A549 treated with AZD9567 at 1 μM for 4 hours (cell line): ENCODE data around the gene EIF1AD. TPM values are rescaled to one million over a fixed set of nuclear protein-coding genes. Genes with fewer than 3 reads are reported as not detected.

Experiments used
- total RNA-seq: library from RNA; stranded (reverse); fragments of 200-300 nt; extraction: Qiagen RNA extraction; gene quantifications from 5 replicates; pipeline ENCODE4 v1.2.3, GENCODE V29; 2022; ENCODE audit not compliant: insufficient read depth

Gene EIF1AD, protein sequence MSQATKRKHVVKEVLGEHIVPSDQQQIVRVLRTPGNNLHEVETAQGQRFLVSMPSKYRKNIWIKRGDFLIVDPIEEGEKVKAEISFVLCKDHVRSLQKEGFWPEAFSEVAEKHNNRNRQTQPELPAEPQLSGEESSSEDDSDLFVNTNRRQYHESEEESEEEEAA
- 38.4 to 48.6 TPM (median 42.4 TPM) in 5 replicates for total RNA-seq

DNA sequence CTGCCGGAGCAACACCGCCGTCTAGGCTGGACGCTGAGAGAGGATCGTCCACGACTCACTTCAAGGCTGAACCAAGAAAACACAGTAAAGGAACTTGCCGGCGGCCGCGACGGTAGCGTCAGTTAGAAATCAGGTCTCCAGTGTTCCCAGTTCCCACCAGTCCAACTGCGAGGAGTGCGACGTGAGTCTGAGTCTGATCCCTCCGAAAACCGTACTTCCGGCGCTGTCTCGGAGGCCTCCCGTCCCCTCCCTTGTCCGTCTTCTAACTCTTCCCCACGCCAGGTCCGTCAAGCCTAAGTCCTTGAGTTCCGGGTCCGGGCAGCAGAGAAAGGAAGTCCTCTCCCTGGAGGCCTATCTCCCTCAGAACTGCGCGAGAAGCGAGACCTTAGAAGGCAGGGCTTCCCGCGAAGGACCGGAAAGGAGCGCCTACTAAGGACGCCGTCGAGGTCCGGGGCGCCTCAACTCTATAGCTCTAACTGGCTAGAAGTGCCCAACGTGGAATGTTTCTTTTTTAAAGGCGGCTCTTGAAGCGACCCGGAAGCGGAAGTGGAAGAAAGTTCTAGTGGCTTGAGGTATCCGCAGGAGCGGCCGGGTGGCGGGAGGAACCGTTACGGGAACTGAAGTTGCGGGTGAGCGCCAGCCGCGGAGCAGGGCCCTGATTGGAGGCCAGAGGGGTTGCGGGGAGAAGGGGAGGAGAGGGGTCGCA lies at the start of gene EIF1AD, which contains the start of gene BANF1:
TSS of gene EIF1AD (minus strand) at position 216 of the 706 bp plus-strand sequence. CDS start 1,768 bp downstream, outside the sequence.
TSS of gene BANF1 (plus strand) at position 562 of the 706 bp plus-strand sequence. CDS start 748 bp downstream, outside the sequence.

DNA sequence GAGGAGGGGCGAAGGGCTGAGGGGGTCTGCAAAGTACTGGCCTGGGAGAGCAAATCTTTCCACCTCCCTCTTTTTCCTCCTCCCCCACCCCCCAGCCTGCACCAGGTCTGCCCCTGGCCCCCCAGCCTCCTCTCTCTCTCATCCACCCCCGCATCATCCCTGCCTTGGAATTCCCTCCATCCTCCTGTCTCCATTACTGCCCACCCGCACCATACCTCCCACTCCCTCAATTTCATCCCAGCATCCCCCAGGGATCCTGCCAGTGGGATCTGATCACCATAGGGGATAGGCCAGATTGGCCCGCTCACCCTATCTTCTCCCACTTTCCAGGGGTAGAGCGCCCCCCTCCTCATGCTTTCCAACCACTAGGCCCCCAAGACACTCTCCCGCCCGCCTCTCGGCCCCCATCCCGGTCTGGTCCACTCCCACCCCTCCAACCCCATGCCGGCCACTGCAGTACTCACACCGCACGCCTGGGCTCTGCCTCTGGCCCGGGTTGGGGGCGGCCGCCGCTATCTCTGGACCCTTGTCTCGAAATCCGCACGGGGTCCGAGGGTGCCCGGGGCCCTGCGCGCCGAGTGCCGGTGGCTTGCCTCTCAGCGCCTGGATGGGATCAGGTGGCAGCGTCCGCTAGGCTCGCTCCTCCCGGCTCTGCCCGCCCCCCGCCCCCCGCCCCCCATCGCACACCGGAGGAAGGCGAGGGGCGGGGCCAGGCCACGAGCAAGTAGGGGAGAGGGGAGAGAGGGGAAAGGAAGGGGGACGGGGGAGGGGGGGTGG lies 46.8 kb upstream of the EIF1AD start, which contains the start of gene GAL3ST3:
TSS of gene GAL3ST3 (minus strand) at position 615 of the 777 bp plus-strand sequence. CDS start 3,746 bp downstream, outside the sequence.

DNA sequence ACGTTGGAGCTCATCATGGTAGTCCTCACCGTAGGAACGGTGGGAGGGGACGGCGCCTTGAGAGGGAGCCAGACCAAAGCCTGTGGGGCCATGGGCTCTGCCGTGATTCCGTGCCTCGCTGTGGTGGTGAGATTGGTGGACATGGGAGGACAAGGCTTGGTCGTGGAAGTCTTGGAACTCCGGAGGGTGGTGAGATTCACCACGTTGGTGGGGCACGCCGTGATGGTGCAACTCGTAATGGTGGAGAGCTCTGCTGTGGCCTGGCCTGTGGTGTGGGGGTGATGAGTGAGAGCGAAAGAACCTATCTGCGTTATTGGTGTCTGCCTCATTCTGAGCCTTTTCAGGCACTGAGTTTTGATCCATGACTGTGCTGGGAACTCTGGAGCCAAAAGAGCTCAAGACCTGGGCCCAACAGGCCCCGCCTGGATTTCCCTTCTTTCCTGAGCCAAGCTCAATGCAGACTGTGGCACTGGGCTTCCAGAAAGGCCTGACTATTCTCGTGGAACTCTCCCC lies 24.1 kb upstream of the EIF1AD start, which contains the start of gene CATSPER1:
TSS of gene CATSPER1 (minus strand) at position 463 of the 513 bp plus-strand sequence. CDS start at position 363, 100 bp downstream.

DNA sequence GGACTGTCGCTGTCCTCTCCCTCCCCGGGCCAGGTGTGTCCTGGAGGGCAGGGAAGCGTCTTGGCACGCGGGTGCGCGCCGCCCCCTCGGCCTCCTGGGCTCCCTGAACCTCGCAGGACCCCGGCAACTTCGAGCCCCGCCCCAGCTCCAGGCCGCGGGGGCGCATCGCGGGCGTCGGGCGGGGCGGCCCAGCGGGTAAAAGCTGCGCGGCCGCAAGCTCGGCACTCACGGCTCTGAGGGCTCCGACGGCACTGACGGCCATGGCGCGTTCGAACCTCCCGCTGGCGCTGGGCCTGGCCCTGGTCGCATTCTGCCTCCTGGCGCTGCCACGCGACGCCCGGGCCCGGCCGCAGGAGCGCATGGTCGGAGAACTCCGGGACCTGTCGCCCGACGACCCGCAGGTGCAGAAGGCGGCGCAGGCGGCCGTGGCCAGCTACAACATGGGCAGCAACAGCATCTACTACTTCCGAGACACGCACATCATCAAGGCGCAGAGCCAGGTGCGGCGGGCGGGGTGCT lies 9.9 kb upstream of the EIF1AD start, which contains the start of gene CST6:
TSS of gene CST6 (plus strand) at position 224 of the 519 bp plus-strand sequence. CDS start at position 261, 37 bp downstream.

DNA sequence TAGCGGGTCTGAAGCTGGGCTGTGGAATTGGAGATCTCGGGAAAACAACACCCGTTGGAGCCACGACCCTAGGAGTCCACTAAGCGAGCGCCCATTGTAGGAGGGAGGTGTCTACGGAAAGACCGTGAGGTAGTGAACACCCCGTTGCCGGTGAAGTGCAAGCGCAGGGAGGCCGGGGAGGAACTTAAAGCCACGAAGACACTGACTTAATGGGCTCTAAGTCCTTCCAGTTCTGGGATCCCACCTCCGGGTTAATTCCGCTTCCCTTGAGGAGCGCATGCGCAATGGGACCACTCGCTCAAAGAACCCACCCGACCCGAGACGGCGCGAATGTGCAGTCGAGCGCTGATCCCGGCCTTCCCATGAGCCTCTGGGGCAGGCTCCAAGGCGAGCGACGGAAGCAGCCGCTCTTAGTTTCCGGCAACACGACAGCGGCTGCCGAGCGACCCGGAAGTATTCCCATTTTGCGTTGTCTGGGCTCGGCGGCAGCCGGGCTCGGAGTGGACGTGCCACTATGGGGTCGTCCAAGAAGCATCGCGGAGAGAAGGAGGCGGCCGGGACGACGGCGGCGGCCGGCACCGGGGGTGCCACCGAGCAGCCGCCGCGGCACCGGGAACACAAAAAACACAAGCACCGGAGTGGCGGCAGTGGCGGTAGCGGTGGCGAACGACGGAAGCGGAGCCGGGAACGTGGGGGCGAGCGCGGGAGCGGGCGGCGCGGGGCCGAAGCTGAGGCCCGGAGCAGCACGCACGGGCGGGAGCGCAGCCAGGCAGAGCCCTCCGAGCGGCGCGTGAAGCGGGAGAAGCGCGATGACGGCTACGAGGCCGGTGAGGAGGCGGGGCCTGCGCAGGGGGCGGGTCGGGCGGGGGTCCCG lies 40.5 kb downstream of the EIF1AD start, which contains the start of gene SART1:
TSS of gene SART1 (plus strand) at position 468 of the 874 bp plus-strand sequence. CDS start at position 515, 47 bp downstream.

Other genes with a start within 250 kb of the EIF1AD start
- gene AP5B1, start 221.2 kb downstream of the EIF1AD start, total RNA-seq, result 6.6 to 12.9 TPM (median 11.5 TPM) in 5 replicates
- 0.05 to 0.09 TPM (median 0.09 TPM) in 4 of 5 replicates, not detected in the other for gene OVOL1, start 215.1 kb downstream of the EIF1AD start, total RNA-seq
- gene SNX32, start 168.2 kb downstream of the EIF1AD start, total RNA-seq, result 0.08 to 0.10 TPM (median 0.10 TPM) in 3 of 5 replicates, not detected in the others
- gene CFL1, start 144.0 kb downstream of the EIF1AD start, total RNA-seq, result 2,195 to 2,429 TPM (median 2,317 TPM) in 5 replicates
- 18.2 to 33.2 TPM (median 29.7 TPM) in 5 replicates for gene MUS81, start 141.7 kb downstream of the EIF1AD start, total RNA-seq
- 0.54 to 1.7 TPM (median 1.3 TPM) in 4 of 5 replicates, not detected in the other for gene EFEMP2, start 129.4 kb downstream of the EIF1AD start, total RNA-seq
- gene CTSW, start 122.3 kb downstream of the EIF1AD start, total RNA-seq, result 0.09 TPM in 3 of 5 replicates, not detected in the others
- gene FIBP, start 113.7 kb downstream of the EIF1AD start, total RNA-seq, result 84.8 to 112 TPM (median 86.9 TPM) in 5 replicates
- gene CCDC85B, start 111.5 kb downstream of the EIF1AD start, total RNA-seq, result 28.3 to 53.4 TPM (median 46.1 TPM) in 5 replicates
- gene FOSL1, start 101.8 kb downstream of the EIF1AD start, total RNA-seq, result 119 to 205 TPM (median 139 TPM) in 5 replicates
- 34.9 to 51.5 TPM (median 45.0 TPM) in 5 replicates for gene C11orf68, start 83.1 kb downstream of the EIF1AD start, total RNA-seq
- 129 to 249 TPM (median 206 TPM) in 5 replicates for gene DRAP1, start 82.7 kb downstream of the EIF1AD start, total RNA-seq
- gene TSGA10IP, start 56.7 kb downstream of the EIF1AD start, total RNA-seq, result 0.25 TPM in 1 of 5 replicates, not detected in the others
- 45.1 to 62.7 TPM (median 60.4 TPM) in 5 replicates for gene SART1, start 40.4 kb downstream of the EIF1AD start, total RNA-seq
- 271 to 480 TPM (median 473 TPM) in 5 replicates for gene BANF1, start 346 bp upstream of the EIF1AD start, total RNA-seq
- not detected in 5 replicates for gene CST6, start 9.9 kb upstream of the EIF1AD start, total RNA-seq
- gene CATSPER1, start 24.3 kb upstream of the EIF1AD start, total RNA-seq, result 0.71 to 1.2 TPM (median 1.1 TPM) in 4 of 5 replicates, not detected in the other
- gene GAL3ST3, start 47.0 kb upstream of the EIF1AD start, total RNA-seq, result not detected in 5 replicates
- gene SF3B2, start 50.2 kb upstream of the EIF1AD start, total RNA-seq, result 161 to 190 TPM (median 171 TPM) in 5 replicates
- 61.1 to 87.1 TPM (median 78.1 TPM) in 5 replicates for gene PACS1, start 68.1 kb upstream of the EIF1AD start, total RNA-seq